Lung microvascular endothelial cell (primary cell): Measurements from ENCODE around the gene DKC1. TPM values are rescaled to one million over a fixed set of nuclear protein-coding genes. Genes with fewer than 3 reads are reported as not detected.
"Not testable (repeated sequence)": the region's sequence is repeated elsewhere in the genome, so short reads cannot be mapped to it uniquely, and the experiment has no call there.

Experiments
- DNase-seq, 2 donors: peaks; one replicate each; pipeline versions ENCODE4 v3.0.0 to v3.0.0-alpha.2; 2010; ENCODE audit warnings: low read depth in 2 of 2
- total RNA-seq: library from RNA; depleted of rRNA; stranded (reverse); fragments of >200 nt; gene quantifications from 2 replicates; pipeline ENCODE4 v1.2.1, GENCODE V29; 2014

DKC1 gene
- total RNA-seq, 1 donor from 2014 or later, result 34.5 TPM

GRCh38 chrX:154791939-154792338, 29.3 kb downstream of the DKC1 start:
- DNase-seq, result no peak

GRCh38 chrX:154793084-154793795, 30.6 kb downstream of the DKC1 start:
- DNase-seq, result no peak

- no peak for DNase-seq
Observed at GRCh38 chrX:154795016-154795415, 32.4 kb downstream of the DKC1 start.

- DNase-seq, result no peak
Observed at GRCh38 chrX:154797006-154797405, 34.3 kb downstream of the DKC1 start.

GRCh38 chrX:154799556-154800348, 37.1 kb downstream of the DKC1 start:
- peak; percentile 73 to 74 for DNase-seq

GRCh38 chrX:154800478-154801210, 38.0 kb downstream of the DKC1 start:
- peak in 1 of 2 donors; percentile 28 for DNase-seq

GRCh38 chrX:154802947-154803346, 40.3 kb downstream of the DKC1 start:
- DNase-seq, result no peak

- no peak for DNase-seq
Observed at GRCh38 chrX:154804261-154804956, 41.7 kb downstream of the DKC1 start.

- peak; percentile 60 to 76 for DNase-seq
Observed at GRCh38 chrX:154804957-154805695, 42.5 kb downstream of the DKC1 start, which contains the start of gene MPP1. TSS of gene MPP1 (minus strand) at chrX:154805485. CDS start at chrX:154805373, 112 bp downstream.

- DNase-seq, result no peak
Observed at GRCh38 chrX:154805696-154806091, 43.0 kb downstream of the DKC1 start.

GRCh38 chrX:154806837-154807501, 44.3 kb downstream of the DKC1 start:
- DNase-seq, result no peak

- DNase-seq, result no peak
Observed at GRCh38 chrX:154809939-154810665, 47.4 kb downstream of the DKC1 start.

- DNase-seq, result no peak
Observed at GRCh38 chrX:154812341-154813101, 49.9 kb downstream of the DKC1 start.

- no peak for DNase-seq
Observed at GRCh38 chrX:154813801-154814200, 51.1 kb downstream of the DKC1 start.

GRCh38 chrX:154815274-154815818, 52.7 kb downstream of the DKC1 start:
- no peak for DNase-seq

GRCh38 chrX:154816326-154816898, 53.7 kb downstream of the DKC1 start:
- not testable (repeated sequence) for DNase-seq

GRCh38 chrX:154817048-154817618, 54.5 kb downstream of the DKC1 start:
- not testable (repeated sequence) for DNase-seq
